SH-SY5Y (cell line): ENCODE measurements around the gene PXDC1.

Source experiments
- GATA2 ChIP-seq: IDR thresholded peaks from 2 replicates; pipeline ENCODE4 v1.6.1; 2011; ENCODE audit warnings: mild to moderate bottlenecking, low read depth, low read length
- GATA3 ChIP-seq: IDR thresholded peaks from 2 replicates; pipeline ENCODE4 v1.6.1; 2011; ENCODE audit warnings: low read depth, mild to moderate bottlenecking, low read length, moderate library complexity

DNA sequence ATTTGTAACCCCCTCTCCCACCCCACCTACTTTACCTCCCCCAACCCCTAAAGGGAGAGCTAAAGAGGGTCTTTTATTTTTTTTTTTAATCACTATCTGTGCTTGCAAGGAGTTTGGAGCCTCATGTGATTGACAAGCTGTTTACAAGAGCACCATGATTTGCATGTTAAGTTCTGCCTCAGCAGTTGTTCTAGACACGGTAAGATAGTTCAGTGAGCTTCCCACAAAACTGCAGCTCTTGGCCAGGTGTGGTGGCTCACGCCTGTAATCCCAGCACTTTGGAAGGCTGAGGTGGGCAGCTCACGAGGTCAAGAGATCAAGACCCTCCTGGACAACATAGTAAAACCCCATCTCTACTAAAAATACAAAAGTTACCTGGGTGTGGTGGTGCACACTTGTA, 5.0 kb upstream of the PXDC1 start:
- TF ChIP-seq GATA3 = no peak
- no peak for TF ChIP-seq GATA2
